ENCODE measurements around the gene SPO11. TPM values are rescaled to one million over a fixed set of nuclear protein-coding genes. Genes with fewer than 3 reads are reported as not detected.

Gene SPO11
- total RNA-seq, 1 donor from 2014 or later: not detected

DNA sequence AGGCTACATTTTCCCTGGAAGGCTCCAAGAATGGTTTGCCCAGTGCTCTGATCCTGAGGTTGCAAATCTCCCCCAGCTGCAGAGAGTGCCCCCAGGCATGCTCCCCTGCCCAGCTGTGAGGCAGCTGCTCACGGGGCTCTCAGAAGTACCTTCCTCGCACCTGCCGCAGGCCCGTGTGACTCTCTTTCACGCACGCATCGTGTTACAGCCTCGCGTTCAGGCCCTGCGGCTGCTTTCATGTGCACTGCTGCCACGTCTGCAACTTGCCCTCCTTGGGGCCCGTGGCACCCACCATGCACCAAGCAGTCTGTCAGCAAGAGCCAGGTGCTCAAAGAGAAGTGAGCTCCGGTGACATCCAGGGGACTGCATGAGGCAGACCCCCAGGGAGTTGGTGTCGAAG lies 28.6 kb upstream of the SPO11 start:
- peak overlapping the region; percentile 16 for H3K27ac Mint-ChIP-seq
- no peaks in the 10 kb centered on the region for H3K9me3 Mint-ChIP-seq
- no peaks in the 10 kb centered on the region for H3K36me3 Mint-ChIP-seq
- no peak overlapping the region for H3K4me3 Mint-ChIP-seq
- no peak for DNase-seq (ENCODE audit: extremely low spot score, unreplicated experiment)
- H3K27me3 Mint-ChIP-seq: no peaks in the 10 kb centered on the region
- peaks cover 13% of the 10 kb centered on the region for H3K4me1 Mint-ChIP-seq (ENCODE audit: unreplicated experiment)
- TF ChIP-seq, protein P1, sequence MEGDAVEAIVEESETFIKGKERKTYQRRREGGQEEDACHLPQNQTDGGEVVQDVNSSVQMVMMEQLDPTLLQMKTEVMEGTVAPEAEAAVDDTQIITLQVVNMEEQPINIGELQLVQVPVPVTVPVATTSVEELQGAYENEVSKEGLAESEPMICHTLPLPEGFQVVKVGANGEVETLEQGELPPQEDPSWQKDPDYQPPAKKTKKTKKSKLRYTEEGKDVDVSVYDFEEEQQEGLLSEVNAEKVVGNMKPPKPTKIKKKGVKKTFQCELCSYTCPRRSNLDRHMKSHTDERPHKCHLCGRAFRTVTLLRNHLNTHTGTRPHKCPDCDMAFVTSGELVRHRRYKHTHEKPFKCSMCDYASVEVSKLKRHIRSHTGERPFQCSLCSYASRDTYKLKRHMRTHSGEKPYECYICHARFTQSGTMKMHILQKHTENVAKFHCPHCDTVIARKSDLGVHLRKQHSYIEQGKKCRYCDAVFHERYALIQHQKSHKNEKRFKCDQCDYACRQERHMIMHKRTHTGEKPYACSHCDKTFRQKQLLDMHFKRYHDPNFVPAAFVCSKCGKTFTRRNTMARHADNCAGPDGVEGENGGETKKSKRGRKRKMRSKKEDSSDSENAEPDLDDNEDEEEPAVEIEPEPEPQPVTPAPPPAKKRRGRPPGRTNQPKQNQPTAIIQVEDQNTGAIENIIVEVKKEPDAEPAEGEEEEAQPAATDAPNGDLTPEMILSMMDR (conservative IDR thresholded peaks at IDR 0.05): no peak

DNA sequence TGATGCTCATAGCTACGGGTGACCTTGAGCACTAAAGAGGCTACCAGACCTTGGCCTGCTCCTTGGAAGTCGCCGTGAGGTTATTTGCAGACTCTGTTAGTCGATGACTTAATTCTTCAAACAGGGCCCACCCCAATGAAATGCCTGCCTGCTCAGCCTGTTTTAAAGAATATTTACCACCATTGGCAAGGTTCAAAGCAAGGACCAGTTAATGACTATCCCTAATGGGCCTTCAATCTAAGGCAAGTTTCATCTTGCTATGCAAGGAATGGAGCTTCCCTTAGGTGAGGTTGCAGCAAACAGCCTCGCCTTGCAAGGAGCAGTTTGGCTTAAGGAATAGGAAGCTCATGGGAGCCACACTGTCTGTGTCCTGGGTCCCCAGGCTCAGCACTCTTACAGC lies 22.9 kb upstream of the SPO11 start:
- TF ChIP-seq, protein P1 (conservative IDR thresholded peaks at IDR 0.05): no peak
- Mint-ChIP-seq H3K4me3 (peak overlapping the region; percentile 50), H3K4me1 (ENCODE audit: unreplicated experiment) (peaks cover 29% of the 10 kb centered on the region), H3K27me3 (no peaks in the 10 kb centered on the region), H3K27ac (peak overlapping the region; percentile 89), H3K9me3 (no peaks in the 10 kb centered on the region), H3K36me3 (no peaks in the 10 kb centered on the region)
- DNase-seq (ENCODE audit: extremely low spot score, unreplicated experiment): no peak

DNA sequence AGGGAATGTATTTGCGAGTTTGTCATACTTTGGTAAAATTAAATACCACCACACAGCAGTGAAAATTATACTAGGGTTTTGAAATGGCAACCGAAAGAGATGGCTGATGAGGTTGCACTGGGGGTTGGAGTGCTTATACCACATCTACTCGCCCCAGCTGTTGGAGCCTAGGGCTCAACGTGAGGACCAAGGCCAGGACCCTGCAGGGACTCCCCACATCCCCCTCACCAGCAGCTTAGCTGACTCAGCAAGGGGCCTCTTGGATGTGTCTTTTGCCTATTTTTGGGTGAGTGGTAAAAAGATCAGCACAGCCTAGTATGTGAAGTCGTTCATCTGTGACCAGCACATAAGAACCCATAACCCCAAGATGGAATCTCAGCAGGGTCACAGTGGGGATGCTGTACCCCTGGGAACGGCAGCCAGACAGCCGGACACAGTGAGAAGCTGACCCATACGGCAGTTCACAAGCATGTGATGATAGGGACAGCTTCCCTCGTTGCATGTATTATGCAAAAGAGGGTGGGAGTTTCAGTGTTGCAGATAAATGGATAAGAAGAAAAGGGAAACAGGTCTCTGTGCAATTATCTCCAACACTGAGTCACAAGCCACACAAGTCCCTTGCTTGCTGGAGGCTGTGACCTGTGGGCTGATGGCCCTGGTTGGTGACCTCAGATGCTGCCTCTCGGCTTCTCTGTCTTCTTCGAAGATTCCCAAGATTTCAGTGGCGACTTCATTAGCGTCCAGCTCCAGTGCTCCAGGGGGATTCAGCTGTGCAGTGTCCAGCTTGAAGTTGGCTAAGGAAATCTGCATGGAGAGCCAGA lies 20.9 kb upstream of the SPO11 start:
- Mint-ChIP-seq H3K36me3 (no peaks in the 10 kb centered on the region), H3K4me1 (ENCODE audit: unreplicated experiment) (peaks cover 24% of the 10 kb centered on the region), H3K4me3 (no peak overlapping the region), H3K27ac (peak overlapping the region; percentile 89), H3K9me3 (no peaks in the 10 kb centered on the region), H3K27me3 (no peaks in the 10 kb centered on the region)
- DNase-seq (ENCODE audit: extremely low spot score, unreplicated experiment): no peak
- TF ChIP-seq, protein P1 (conservative IDR thresholded peaks at IDR 0.05): no peak

DNA sequence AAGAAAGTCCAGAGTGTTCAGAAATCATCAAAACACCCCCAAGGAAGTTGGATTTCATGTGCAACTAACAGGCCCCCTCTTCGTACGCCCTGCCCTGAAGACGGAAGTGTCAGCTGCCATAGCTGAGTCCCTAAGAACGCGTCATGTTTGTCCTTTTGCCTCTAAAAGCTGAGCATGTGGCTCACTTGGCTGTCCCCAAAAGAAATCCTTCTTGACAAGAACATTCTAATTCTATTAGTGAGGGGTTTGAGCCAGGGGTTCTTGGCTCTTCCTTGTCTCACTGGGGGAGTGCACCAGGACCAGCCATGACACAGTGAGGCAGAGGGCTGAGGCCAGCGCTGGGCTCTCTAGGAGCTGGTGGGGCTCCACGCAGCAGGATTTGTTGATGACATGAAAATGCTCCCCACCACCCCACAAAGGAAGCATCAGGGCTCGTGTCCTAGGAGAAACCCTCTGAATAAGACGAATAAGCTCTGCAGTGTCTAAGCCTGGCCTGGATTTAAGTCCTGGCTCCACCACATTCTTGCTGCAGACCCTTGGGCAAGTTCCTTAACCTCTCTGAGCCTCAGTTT lies 20.0 kb upstream of the SPO11 start:
- Mint-ChIP-seq H3K9me3 (no peaks in the 10 kb centered on the region), H3K27ac (peak overlapping the region; percentile 89), H3K4me1 (ENCODE audit: unreplicated experiment) (peaks cover 16% of the 10 kb centered on the region), H3K4me3 (no peak overlapping the region), H3K36me3 (no peaks in the 10 kb centered on the region), H3K27me3 (no peaks in the 10 kb centered on the region)
- DNase-seq (ENCODE audit: extremely low spot score, unreplicated experiment): no peak
- TF ChIP-seq, protein P1 (conservative IDR thresholded peaks at IDR 0.05): no peak

DNA sequence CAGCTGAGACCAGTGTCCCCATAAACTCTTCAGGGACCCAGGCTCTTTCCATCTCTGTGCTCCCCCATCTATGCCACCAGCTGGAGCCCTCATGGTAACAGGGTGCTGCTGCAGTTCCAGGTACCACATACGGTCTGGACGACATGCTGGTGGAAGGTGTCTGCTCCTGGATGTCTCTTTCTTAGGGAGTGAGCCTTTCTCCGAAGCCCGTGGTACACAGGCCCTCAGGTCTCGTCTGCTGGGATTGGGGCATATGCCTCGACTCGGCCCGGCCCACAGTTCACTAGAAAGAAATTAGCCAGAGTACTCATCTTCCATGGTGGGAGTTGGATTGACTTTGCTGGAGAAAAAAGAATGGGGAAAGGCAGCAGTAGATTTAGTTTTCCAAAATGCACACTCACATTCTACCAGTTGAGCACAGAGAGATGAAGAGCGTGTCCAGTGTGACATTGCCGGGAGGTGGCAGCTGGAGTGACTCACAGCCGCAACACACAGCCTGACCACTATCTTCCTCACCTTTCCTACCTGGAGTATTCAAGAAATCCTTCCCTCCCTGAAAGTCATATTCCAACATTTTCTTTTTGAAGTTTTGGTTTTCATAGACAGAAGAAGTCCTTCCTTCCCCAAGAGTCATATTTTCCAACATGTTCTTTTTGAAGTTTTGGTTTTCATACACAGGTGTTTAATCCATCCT lies 18.6 kb upstream of the SPO11 start:
- Mint-ChIP-seq H3K27ac (no peak overlapping the region), H3K4me3 (no peak overlapping the region), H3K27me3 (no peaks in the 10 kb centered on the region), H3K36me3 (no peaks in the 10 kb centered on the region), H3K4me1 (ENCODE audit: unreplicated experiment) (peaks cover 16% of the 10 kb centered on the region), H3K9me3 (no peaks in the 10 kb centered on the region)
- TF ChIP-seq, protein P1 (conservative IDR thresholded peaks at IDR 0.05): no peak
- no peak for DNase-seq (ENCODE audit: extremely low spot score, unreplicated experiment)

All from type B pancreatic cell (in vitro differentiated cells).